ENCODE data around the gene PEX11G.

DNA sequence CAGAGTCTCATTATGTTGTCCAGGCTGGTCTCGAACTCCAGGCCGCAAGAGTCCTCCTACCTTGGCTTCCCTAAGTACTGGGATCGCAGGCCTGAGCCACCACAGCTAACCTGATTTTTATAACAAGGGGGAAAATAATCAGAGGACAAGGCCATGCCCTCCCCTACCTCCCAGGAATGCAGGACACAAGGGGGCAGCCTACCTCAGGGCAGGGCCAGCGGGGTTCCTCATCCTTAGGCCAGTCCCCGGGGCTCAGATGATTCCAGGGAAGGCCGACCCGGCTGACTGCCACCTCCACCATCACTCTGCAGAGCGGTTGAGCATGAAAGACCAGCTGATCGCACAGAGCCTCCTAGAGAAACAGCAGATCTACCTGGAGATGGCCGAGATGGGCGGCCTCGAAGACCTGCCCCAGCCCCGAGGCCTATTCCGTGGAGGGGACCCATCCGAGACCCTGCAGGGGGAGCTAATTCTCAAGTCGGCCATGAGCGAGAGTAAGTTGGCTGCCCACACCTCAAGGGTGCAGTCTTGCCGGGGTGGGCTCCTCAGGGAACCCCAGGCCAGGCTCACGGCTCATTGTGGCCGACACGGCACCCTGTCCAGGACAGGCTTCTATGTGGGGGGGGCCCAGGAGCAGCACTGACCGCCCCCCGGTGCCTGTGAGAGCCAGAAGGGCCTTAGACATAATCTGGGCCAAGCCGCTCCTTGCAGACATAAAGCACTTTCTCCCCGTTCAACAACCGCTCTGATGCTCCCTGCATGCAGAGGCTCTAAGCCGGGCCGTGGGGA is 26.8 kb downstream of the PEX11G start:
- TF ChIP-seq YY1 (IDR thresholded peaks at IDR 0.05; ENCODE audit: insufficient read depth, insufficient read length) (no peak), SUZ12 (IDR thresholded peaks at IDR 0.05; ENCODE audit: extremely low read depth, insufficient read depth, insufficient read length) (no peak), ZNF274 (IDR thresholded peaks at IDR 0.05; ENCODE audit: low read depth, low read length) (no peak)

Measured in NT2/D1 (cell line).